HG03342 (cell line): ENCODE data around the gene MAP10.

Source experiments
- ATAC-seq: cut with Tn5 transposase; IDR thresholded peaks from one replicate; pipeline ENCODE4 v1.9.1; 2021; ENCODE audit warnings: mild to moderate bottlenecking, moderate library complexity; ENCODE audit not compliant: unreplicated experiment

MAP10 gene

DNA sequence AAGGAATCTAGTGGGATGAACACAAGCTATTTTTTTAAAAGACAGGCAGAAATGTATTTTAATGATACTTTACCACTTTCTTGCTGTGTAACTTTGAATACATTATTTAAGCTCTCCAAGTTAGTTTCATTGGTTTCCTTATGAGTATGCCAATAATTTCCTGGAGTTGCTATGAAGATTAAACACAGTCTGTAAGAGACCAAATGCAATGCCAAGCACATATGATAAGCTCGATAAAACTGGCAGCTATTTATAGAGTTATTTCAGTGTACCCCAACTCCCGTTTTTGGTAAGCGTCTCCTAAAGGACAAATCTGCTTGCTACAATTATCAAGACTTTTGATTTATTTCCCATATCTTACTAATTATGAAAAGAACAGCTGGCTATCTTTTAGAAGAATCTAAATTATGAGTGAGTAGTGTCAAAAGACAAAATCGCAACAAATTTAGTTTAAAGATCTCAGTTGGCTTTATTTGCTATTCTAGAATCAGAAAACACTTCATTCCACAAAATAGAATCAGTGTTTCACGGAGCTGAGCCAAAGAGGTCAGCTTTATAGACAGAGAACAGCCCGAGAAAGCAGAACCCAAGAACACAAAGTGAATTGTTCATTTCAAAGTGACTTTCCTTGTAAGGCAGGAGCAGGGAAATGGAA, 7.2 kb upstream of the MAP10 start:
- ATAC-seq: no peak

DNA sequence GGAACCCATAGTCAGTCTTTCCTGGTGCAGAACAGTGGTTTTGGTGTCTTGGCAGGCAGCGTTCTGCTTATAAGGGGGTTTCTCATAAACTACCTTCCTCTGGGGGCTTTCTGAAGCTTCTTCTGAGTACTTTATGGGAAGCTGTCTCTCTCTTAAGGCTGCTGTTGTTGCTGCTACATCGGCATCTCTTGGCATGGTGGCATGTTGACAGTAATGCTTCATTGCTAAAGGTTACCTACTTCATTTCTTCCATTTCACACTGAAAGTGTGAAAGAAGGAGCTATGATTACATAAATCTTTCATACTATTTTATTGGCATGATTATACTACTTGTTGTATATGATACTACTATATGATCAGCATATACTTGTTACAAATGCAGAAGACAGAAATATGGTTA, 6.3 kb upstream of the MAP10 start:
- ATAC-seq: no peak

DNA sequence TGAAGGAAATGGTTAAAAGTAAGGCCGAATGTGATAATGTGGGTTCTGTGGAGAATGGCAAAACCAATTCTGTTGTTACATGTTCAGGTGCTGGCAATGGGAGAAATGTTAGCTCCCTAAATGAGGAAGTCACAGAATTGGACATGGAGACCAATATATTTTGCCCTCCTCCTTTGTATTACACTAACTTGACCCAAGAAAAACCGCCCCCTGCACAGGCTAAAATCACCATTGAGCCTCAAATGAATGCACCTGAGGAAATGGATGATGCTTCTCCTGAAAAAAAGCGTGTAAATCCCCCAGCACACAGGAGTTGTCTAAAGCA, 932 bp downstream of the MAP10 start:
- ATAC-seq: no peak

DNA sequence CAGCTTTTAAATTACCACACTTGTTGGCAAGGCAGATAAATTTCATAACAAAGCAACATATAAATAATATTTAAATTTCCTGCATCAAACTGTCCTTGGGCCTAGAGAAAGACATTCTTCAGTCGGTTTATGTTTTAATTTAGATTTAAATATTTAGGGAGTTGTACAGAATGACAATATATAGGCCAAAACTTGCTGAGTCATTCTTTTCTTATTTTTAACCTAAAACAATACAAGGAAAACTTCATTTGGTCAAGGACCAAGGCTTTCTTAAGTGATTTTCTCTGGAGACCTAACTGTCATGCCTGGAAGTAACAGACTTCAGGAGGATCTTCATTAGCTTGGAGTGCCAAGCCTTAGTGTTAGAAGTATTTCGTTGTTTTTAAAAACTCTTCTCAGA, 5.6 kb downstream of the MAP10 start:
- ATAC-seq: no peak

GRCh38 chr1:232812560-232812959, 7.3 kb downstream of the MAP10 start:
- ATAC-seq: no peak

DNA sequence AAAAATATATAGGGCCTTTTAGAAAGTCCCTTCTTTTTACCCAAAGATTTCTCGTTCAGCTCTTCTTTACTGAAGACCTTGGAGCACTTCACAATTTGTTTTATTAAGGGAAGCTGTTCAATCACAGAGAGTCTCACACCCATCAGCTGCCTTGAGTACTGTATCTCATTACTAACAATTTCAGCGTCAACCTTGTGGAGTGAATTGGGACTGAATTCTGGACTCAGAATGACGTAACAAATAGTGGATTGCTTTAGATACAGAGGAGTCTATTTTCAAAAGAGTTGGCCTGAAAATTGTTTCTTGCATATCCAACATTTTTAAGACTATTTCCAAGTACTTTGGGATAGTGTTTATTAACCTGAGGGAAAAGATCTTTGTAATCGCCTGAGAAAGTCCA, 7.9 kb downstream of the MAP10 start:
- no peak for ATAC-seq

- peak; percentile 71 for ATAC-seq
These were observed 8.5 kb downstream of the MAP10 start for GRCh38 chr1:232813760-232814159.

- no peak for ATAC-seq
These were observed 11.1 kb downstream of the MAP10 start for GRCh38 chr1:232816324-232816723.

- ATAC-seq: no peak
These were observed 12.8 kb downstream of the MAP10 start for GRCh38 chr1:232818040-232818439.

DNA sequence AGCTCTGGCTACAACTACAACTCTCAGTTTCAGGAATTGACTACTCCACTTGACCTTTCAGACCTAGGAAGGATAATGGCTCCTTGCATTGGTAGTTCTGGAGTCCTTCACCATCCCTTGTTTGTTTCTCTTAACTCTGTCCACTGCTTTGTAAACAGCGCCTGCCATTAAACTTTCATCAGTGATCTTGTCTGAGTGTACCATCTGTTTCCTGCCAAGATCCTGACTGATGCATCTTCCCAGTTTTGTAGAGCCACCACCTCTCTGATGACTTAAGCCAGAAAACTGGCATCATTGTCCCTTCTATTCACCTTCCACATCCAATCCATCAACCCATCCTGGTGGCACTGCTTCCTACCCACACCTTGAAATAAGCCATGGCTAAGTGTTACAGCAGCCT, 15.2 kb downstream of the MAP10 start:
- ATAC-seq: no peak

DNA sequence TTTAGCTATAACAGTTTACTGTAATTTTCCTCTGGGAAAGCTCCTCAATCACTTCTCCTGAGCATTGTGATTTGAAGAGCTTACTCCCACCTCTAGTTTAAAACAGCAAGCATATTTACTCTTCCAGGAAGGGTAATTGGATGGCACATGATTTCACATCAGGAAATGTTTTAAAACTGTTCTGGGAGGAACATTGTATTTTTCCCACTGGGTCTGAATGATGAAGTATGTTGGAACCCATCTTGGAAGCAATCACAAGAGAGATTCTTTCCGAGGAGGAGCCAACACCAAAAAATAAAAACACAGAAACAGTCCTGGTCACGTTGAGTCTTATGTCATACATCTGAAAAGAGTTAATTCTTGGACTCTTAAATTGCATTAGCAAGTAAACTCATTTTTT, 17.3 kb downstream of the MAP10 start:
- no peak for ATAC-seq

DNA sequence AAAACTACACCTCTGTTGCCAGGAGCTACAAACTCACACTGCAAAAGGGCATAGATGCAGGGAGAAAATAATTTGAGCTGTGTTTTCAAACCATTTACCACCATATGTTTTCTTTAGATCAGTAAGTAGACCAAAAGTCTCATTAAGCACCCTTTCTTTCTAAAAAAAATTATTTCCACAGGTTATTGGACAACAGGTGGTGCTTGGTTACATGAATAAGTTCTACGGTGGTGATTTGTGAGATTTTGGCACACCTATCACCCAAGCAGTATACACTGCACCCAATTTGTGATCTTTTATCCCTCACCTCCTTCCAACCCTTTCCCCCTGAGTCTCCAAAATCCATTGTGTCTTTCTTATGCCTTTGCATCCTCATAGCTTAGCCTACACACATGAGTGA, 21.1 kb downstream of the MAP10 start:
- no peak for ATAC-seq

DNA sequence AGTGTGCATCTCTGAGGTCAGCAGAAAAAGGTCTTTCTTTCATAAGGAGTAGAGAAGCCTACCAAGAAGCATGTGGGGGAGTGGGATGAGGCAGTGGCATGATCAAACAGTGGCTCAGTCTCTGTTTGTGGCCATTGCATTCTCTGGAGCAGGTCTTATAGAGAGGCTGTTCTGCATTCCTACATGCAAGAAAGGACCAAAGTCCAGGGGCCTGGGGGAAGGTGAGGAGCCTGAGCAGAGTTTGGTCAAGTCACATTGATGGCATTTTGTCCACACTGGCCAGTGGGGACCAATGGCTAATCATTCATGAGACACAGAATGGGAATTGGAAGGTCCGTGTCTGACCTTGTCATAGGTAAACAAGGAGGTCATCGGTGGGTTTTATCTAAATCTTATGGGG, 25.4 kb downstream of the MAP10 start:
- ATAC-seq: no peak

DNA sequence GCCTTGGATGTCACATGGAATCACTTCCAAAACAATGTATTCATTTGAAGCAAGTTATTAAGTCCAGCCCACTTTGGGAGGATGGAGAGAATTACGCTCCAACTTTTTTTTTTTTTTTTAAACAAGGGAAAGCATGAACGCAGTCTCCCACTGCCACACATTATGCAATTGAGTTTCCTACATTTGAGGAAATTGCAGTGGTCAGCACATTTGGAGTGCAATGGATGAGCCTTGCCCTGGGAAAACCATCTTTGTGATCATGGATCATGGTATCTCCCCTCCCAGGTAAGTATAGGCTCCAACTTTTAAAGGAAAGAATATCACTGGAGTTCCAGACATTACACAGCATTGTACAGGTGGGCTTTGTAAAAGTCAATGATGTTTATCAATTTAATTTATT, 26.7 kb downstream of the MAP10 start:
- no peak for ATAC-seq

DNA sequence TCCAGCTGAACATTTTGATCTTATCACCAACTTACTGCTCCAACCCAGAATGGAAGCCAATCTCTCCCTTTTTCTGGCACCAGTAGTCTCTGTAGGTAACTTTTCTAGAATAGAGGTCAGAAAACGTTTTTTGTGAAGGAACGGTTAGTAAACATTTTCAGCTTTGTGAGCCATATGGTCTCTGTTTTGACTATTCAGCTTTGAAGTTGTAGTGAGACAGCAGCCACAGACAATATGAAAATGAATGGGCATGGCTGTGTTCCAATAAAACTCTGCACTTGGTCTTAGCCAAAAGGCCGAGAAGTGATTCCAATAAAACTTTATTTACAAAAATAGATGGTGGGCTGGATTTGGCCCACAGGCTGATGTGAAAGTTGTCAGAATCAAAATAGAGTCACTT, 28.9 kb downstream of the MAP10 start:
- ATAC-seq: no peak

DNA sequence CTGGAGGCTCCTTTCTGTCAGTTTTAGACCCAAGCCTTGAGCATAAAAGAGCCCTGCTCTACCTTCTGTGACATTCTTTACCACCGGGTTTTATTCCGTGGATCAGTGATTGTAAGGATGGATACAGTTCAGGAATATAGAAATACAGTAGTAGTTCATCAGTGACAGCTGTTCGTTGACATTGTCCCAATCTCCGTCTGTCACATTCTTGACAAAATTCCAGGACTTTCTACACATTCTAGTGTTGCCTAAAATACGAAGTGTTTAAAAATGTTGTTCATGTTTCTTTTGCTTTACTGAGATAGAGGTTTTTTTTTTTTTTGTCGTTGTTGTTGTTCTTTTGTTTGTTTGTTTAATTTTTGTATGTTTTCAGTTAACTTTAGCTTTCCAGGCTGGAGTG, 29.9 kb downstream of the MAP10 start:
- no peak for ATAC-seq

DNA sequence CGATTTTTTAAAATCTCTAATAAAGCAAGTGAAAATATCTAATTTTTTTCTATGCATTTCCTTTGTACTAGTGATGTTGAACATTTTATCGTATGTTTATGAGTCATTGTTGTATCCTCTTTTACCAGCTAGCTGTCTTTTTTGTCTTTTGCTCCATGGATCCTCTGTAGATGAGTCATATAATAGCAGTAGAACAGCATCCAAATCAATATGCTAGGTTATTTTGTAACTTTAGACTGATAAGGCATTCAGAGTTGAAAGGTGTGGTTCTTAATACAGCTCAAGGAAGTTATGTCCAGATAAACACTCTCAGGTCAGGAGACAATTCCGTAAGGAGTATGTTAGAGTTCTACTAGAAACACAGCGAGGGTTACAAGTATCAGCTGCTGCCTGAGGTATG, 31.9 kb downstream of the MAP10 start:
- no peak for ATAC-seq

DNA sequence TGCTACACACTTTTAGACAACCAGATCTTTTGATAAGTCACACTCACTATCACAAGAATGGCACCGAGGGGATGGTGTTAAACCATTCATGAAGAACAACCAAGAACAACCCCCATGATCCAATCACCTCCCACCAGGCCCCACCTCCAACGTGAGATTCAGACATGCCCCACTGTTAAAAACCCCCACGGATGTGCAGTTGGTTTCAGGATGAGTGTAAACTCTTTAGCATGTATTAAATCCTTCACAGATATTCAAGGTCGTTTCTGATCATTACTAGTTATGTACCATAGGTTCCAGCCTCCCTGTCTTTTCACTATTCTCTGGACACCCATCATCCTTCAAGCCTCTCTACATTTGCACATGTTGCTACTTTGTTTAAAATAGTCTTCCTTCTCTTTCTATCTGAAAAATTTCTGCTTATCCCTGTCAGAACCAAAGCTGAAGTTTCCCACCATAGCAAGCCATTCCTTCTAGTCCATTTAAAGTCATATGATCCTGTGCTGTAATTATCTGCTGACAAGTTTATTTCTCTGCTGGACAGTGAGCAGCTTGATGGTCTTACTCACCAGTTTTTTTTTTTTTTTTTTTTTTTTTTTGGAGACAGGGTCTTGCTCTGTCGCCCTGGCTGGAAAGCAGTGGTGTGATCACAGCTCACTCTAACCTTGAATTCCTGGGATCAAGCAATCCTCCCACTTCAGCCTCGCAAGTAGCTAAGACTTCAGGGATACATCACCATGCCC, 36.8 kb downstream of the MAP10 start:
- no peak for ATAC-seq

GRCh38 chr1:232844791-232845190, 39.6 kb downstream of the MAP10 start:
- ATAC-seq: no peak

DNA sequence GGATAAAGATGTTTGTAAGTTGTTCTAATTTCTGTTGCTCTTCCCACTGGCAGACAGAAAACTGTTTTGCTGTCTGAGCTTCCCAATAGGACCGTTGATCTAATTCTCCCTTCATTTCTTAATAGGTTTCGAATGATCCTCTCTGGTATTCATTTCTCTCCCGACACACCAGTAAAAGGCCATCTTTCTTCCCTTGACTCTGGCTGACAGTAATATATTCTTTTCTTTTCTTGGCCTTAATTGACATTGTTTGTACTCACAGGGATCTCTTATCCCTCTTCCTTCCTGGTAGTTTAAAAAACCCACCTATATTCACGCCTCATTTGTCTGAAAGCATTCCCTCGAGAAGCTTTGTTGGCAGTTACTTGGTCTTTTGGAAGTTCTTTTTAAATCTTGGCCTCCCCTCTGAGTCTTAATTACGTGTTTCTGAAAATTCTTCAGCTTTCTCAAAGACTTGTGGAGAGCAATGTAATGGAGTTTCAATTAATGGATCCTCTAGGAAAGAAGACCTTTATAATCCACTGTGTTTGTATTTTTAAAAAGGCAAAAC, 40.3 kb downstream of the MAP10 start:
- no peak for ATAC-seq

DNA sequence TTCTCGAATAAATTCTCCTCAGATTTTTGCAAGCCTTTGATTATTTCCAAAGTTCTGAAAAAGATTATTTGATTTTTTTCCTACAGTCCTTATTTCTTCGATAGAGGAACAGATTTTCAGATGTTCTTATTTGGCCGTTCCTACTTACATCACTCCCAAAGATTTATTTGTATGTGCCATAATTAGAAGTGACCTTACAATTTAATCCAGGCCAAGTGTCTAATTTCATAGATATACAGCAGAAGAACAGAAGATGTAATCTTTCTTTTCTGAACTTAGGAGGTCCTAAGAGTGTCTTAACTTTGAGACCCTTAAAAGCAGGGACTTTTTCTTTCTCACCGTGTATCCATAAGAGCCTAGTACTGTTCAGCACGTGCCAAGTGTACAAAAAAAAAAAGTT, 46.3 kb downstream of the MAP10 start:
- no peak for ATAC-seq

GRCh38 chr1:232853994-232854797, 49.0 kb downstream of the MAP10 start:
- ATAC-seq: no peak
